ENCODE results near the gene TRIP10.

DNA sequence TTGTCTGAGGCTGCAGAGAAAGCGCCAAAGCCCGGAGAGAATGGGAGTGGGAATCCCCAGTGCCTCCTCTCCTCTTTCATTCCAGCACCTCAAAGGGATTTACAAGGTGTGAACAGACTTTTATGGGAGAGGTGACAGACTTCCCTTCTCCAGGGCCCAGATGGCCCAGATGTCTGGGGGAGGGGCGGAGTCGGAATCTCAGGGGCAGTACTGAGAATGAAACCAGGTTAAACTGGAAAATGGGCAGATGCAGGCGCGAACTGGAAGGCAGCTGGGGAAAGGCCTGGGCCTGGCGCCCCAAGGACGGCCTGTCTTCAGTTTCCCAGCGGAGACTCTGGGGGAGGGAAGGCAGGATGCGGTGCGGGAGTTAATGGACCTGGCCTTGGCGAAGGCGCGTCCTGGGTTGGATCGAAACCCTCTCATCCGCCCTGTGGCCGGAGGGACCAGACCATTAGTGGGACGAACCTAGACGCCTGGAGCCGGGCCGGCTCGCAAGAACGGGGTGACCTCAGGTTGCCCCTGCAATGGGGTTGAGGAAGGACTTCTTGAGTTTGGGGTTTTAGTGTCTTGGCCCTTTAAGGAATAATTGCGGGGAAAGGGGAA lies 592 bp upstream of the TRIP10 start:
- no peak for TF ChIP-seq ZC3H10 (CRISPR knock-in tag; IDR thresholded peaks at IDR 0.05)
- no peak for TF ChIP-seq ARNTL (CRISPR knock-in tag; IDR thresholded peaks at IDR 0.05; ENCODE audit: borderline replicate concordance, low read depth)
- no peak for TF ChIP-seq ZFP30 (CRISPR knock-in tag; IDR thresholded peaks at IDR 0.05)
- TF ChIP-seq ZNF70 (CRISPR knock-in tag; IDR thresholded peaks at IDR 0.05) = no peak
- TF ChIP-seq, protein P1, sequence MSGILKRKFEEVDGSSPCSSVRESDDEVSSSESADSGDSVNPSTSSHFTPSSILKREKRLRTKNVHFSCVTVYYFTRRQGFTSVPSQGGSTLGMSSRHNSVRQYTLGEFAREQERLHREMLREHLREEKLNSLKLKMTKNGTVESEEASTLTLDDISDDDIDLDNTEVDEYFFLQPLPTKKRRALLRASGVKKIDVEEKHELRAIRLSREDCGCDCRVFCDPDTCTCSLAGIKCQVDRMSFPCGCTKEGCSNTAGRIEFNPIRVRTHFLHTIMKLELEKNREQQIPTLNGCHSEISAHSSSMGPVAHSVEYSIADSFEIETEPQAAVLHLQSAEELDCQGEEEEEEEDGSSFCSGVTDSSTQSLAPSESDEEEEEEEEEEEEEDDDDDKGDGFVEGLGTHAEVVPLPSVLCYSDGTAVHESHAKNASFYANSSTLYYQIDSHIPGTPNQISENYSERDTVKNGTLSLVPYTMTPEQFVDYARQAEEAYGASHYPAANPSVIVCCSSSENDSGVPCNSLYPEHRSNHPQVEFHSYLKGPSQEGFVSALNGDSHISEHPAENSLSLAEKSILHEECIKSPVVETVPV (CRISPR knock-in tag; IDR thresholded peaks at IDR 0.05) = no peak
- no peak for TF ChIP-seq ZNF565 (CRISPR knock-in tag; conservative IDR thresholded peaks at IDR 0.05; ENCODE audit: low read depth)
- no peak for TF ChIP-seq BACH2 (CRISPR knock-in tag; IDR thresholded peaks at IDR 0.05; ENCODE audit: borderline replicate concordance)
- no peak for TF ChIP-seq TCF4 (CRISPR knock-in tag; IDR thresholded peaks at IDR 0.05; ENCODE audit: borderline replicate concordance)
- TF ChIP-seq, protein P2, sequence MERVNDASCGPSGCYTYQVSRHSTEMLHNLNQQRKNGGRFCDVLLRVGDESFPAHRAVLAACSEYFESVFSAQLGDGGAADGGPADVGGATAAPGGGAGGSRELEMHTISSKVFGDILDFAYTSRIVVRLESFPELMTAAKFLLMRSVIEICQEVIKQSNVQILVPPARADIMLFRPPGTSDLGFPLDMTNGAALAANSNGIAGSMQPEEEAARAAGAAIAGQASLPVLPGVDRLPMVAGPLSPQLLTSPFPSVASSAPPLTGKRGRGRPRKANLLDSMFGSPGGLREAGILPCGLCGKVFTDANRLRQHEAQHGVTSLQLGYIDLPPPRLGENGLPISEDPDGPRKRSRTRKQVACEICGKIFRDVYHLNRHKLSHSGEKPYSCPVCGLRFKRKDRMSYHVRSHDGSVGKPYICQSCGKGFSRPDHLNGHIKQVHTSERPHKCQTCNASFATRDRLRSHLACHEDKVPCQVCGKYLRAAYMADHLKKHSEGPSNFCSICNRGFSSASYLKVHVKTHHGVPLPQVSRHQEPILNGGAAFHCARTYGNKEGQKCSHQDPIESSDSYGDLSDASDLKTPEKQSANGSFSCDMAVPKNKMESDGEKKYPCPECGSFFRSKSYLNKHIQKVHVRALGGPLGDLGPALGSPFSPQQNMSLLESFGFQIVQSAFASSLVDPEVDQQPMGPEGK (CRISPR knock-in tag; IDR thresholded peaks at IDR 0.05; ENCODE audit: borderline replicate concordance) = no peak
